SIG-M5 treated with dmso at 0.1 percent for 504 hours (cell line): Measurements from ENCODE around the gene MIER2.

Source experiments
- DNase-seq: peaks from one replicate; lab custom pipeline; 2025; ENCODE audit not compliant: unreplicated experiment; lab: John Stamatoyannopoulos, UW

MIER2 gene

GRCh38 chr19:309206-309565 lies 35.4 kb downstream of the MIER2 start:
- no peak for DNase-seq

DNA sequence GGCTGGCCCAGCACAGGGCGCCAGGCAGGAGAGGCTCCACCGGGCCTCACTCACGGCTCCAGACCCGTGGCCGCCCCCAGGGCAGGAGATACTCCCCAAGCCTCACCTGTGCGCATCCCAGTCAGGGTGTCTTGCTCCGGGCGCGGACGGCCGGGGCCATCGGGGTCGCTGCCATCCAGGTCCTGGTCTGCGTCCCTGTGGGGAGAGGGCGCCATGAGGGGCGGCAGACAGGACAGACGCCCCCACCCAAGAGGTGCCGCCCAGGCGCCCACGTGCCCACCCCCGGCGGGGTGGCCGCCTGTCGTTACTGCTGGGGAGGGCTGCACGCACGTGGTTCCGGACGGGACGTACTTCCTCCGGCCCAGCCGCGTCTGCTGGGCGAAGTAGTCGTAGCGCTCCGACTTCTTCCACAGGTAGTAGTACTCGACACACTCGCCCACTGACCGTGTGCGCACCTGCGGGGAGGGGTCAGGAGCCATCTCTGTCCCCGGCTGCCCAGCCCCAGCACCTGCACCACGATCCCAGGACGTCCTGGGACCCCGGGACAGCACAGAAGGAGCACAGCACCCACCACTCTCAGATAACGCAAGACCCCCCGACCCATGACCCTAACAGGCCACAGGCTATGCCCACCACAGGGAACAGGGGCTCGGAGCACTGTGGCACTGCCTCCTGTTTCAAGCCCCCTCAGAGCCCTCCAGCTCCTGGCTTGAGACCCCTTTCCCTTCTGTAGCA lies 36.0 kb downstream of the MIER2 start:
- DNase-seq = no peak

GRCh38 chr19:307793-308420 lies 36.7 kb downstream of the MIER2 start:
- no peak for DNase-seq

DNA sequence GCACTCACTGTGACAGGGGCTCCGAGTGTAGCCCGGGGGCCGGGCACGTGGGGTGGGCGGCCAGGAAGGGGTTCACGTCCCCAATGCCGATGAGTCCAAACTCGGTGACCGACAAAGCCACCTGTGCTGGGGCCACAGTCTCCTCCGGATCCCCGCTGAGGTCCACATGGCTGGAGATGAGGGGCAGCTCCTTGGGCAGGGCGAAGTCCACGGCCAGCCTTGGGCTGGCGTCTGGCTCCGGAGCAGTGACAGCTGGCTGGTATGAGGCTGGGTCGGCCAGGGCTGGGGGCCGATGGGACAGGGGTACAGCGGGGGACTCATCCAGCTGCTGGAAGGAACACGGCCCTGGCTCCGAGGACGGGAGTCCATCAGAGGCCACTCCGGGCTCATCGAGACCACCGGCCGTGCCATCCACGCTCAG lies 37.5 kb downstream of the MIER2 start:
- DNase-seq = no peak

DNA sequence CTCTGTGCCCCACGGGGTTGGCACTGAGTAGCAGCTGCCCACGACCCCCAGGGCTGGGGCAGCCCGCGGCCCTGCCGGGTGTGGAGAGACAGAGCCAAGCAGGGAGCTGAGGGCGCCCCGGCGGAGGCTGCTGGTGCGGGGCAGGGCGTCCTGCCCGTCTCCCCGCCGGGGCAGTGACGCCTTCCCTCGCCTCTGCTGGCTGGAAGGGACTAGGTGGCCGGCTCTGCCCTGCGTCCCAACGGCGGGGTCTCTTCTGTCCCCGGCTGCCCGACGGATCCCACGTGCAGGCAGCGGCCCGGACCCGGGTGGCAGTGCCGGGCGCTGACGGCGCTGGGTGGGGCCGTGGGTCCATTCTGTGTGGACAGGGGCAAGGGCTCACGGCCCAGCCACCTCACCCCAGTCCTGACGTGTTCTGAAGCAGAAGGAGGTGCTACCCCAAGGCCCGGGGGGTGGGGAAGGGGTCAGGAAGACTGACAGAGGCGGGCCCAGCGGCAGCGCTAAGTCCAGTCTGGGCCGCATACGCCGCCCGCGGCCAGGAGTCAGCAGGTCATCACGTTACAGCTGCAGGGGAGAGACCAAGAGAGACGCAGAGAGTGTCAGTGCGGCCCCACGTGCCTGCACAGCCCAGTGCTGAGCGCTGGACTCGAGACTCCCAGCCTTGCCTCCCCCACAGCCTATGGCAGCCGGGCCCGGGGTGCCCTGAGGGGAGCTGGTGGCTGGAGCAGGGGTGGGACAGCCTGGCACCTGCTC lies 38.3 kb downstream of the MIER2 start:
- no peak for DNase-seq

- DNase-seq = no peak
Measured at GRCh38 chr19:305240-306150, 39.1 kb downstream of the MIER2 start.

- DNase-seq = no peak
Measured at GRCh38 chr19:296476-297225, 47.9 kb downstream of the MIER2 start.

GRCh38 chr19:295687-296370 lies 48.8 kb downstream of the MIER2 start:
- no peak for DNase-seq

DNA sequence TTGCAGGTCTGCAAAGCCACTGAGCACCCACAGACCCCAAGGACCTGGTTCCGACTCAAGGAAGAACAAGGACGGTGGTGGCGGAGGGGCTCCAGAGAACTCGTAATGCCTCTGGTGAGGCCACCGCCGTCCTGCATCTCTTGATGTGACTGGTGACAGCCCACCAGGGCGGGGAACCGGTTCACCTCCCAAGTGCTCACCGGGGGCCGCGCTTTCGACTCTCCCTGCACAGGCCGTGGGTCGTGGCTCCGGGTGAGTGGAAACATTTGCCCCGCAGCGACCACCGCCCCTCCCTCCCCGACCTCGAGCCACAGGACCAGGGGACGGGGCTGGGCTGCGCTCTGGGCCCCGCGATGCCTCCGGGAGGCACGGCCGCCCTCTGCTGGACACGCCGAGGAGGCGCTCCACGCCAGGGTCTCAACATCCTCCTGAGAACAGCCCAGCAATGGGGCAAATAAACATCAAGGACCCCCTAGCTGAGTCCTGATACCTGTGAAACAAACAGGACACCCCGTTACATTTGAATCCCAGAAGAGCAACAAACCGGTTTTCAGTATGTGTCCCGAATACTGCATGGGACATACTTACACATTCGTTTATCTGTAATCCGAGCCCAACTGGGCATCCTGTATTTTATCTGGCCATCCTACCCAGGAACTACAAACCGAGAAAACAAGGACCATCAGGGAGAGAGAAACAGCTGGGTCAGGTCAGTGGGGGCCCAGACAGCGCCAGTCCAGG lies 49.5 kb downstream of the MIER2 start:
- peak; percentile 19 for DNase-seq

DNA sequence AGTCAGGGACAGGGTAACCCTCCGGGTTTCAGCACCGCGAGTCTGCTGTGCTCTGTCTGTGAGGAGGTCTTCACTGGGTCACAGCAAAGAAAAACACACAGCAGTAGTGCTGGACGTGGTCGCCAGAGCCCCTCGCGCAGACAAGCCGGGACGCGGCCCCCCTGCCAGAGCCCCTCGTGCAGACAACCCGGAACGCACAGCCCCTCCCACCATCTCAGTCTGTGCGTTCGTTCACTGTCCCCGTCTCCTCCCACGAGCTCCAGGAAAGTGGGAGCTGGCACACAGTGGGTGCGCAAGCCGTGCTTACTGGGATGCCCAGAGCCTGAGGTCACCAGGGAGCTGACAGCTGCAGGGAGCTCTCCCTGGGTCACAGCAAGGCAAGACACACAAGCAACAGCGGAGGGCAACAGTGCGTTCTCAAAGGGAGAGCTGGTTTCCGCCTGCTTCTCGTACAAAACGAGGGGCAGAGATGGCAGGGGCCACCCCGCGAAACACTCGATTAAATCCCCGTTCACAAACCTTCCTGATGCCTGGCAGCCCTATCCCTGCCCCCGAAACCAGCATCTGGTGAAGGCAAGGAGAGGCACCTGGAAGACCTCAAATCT lies 50.2 kb downstream of the MIER2 start:
- no peak for DNase-seq

DNA sequence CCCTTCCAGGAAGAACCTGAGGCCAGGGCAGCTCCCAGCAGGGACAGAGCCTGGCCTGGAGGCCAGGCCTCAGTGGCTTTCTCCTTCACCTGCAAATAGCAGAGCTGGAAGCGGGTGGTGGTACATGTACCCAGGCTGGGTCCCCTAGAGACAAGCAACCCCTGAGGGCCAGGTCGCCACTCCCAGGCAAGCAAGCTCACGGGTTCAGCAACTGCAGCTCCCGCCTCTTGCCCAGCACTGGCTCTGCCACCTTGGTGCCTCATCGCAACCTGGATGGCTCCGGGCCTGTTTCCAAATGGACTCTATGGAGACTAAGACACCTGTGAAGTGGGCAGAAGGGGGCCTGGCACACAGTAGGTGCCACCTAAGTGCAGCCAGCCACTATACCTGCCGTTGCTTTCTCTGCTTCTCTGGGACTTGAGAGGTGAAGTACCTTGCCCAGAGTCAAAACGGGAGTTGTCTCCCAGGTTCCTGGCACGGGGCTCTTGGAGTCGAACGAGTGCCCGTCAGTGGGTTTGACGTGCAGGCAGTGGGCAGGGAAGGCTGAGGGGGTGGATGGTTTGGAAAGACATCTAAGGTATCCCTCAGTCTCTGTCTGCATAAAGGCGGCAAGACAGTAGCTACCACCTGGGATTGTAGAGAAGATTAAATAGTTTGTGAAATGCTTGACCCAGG lies 51.0 kb downstream of the MIER2 start:
- no peak for DNase-seq

- no peak for DNase-seq
Measured at GRCh38 chr19:292951-293350, 51.6 kb downstream of the MIER2 start.

DNA sequence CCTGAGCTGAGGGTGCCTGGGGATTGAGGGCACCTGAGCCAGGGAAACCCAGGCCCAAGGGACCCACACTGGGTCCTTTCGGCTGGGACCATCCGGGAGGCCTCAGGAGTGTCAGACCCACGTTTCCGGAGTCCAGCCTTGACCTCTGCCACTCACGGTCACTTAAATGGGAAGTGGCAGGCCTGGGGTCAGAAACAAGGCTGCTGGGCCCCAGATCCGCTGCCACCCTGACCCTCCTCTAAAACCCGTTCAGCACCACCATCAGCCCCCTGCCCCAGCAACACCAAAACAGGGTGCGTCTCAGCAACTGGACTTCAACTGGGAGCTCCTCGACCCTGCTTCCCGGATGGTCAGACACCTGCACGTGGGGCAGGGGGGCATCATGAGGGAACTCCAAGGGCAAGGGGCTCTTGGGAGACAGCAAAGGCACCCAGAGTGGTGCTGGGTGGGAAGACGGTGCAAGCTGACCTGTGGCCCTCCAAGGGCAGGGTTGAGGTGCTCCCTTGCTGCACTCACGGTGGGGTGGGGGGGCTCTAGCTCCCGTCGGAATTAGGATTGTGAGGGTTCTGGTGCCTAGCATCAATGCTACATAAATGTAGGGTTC lies 52.2 kb downstream of the MIER2 start:
- no peak for DNase-seq

DNA sequence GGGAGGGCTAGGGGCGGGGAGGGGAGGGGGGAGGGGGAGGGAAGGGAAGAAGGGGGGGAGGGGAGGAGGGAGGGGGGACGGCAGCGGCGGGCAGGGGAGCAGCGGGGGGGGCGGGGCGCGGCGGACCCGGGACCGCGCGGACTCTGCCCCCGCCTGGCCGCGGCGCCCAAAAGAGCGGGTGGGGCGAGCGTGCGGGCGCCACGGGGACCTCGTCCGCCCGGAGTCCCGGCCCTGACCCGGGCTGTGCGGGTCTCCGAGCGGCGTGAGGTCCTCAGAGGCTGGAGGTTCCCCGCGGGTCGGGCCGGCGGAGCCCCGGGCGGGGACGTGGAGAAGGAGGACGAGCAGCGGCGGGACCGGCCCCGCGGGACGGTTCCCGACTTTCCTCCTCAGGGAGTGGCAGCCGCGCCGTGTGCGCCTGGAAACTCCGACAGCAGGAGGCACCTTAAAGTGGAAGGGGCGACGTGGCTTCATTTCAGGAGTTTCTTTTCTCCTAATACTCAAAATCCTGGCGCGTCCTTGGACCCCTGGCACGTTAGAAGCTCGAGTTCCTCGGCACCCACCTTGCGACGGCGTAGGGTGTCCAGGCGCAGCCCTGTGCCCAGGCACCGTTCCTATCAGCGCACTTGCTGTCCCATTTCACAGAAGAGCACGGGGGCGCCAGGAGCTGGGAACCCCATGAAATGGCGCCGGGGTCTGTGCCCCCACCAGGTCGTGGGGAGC lies 52.9 kb downstream of the MIER2 start:
- DNase-seq = no peak

GRCh38 chr19:291006-291521 lies 53.5 kb downstream of the MIER2 start, which contains the start of gene PLPP2:
Gene PLPP2 (minus strand): TSS chr19:291403. CDS start chr19:291336, 67 bp downstream.
- DNase-seq = no peak

DNA sequence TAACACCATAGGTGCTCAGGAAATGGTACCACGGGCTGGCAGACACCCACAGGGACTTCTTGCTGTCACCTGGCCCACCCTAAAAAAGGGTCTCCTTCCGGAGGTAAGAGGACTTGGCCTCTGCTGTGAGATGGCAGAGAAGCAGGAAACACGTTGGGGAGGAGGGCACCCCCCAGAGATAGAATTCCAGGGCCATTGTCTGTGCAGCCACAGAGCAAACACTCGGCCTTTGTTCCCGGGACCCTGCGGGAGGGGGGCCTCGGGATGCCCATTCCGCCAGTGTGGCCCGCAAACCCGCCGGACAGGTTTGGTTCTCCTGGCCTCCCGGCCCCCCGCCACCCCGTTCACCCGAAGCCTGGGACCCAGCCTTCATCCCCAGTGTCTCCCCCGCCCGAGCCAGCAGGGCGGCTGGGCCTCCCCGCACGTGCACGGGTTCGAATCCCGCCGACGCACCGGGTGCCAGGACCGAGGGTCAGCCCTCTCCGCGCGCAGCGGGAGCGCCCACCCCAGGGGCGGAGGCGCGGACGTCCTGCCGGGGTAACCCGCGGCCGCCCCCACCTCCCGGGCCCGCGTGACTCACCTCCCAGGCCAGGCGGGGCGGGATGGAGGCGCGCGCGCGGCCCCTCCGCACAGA lies 54.1 kb downstream of the MIER2 start:
- no peak for DNase-seq
